NB4 (cell line): ENCODE measurements around the gene TNN.

ENCODE experiments used
- POLR2A ChIP-seq: IDR thresholded peaks from 2 replicates; pipeline ENCODE4 v1.6.1; 2011; ENCODE audit warnings: mild to moderate bottlenecking; ENCODE audit not compliant: insufficient read length; ENCODE audit errors: extremely low read depth
- TF ChIP-seq, protein P1 (sequence below): IDR thresholded peaks from one replicate; pipeline ENCODE4 v1.5.1; 2012; ENCODE audit warnings: low read depth, low read length
- TF ChIP-seq, protein P2 (sequence below): IDR thresholded peaks from 2 replicates; pipeline ENCODE4 v1.6.1; 2011; ENCODE audit warnings: low read depth, low read length

DNA sequence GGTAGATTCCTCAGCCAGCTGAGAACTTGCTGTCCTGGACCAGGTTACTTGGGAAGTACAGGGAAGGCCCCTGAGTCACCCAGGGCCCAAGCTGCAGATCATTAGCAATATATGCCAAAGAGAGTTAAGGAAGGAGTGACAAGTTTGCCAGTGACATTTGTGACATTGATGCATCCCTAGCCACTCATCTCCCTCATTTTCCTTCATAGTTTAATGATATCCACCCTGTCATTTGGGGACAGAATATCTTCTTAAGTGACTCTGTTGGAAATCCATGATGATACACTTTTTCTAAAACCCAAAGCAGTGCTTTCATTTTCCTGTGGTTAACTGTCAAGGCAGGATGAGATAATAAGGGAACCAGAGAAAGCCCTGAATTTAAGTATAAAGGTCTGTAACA lies 3.2 kb downstream of the TNN start:
- TF ChIP-seq, protein P1, sequence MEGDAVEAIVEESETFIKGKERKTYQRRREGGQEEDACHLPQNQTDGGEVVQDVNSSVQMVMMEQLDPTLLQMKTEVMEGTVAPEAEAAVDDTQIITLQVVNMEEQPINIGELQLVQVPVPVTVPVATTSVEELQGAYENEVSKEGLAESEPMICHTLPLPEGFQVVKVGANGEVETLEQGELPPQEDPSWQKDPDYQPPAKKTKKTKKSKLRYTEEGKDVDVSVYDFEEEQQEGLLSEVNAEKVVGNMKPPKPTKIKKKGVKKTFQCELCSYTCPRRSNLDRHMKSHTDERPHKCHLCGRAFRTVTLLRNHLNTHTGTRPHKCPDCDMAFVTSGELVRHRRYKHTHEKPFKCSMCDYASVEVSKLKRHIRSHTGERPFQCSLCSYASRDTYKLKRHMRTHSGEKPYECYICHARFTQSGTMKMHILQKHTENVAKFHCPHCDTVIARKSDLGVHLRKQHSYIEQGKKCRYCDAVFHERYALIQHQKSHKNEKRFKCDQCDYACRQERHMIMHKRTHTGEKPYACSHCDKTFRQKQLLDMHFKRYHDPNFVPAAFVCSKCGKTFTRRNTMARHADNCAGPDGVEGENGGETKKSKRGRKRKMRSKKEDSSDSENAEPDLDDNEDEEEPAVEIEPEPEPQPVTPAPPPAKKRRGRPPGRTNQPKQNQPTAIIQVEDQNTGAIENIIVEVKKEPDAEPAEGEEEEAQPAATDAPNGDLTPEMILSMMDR: no peak
- TF ChIP-seq POLR2A: no peak
- TF ChIP-seq, protein P2, sequence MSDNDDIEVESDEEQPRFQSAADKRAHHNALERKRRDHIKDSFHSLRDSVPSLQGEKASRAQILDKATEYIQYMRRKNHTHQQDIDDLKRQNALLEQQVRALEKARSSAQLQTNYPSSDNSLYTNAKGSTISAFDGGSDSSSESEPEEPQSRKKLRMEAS: no peak
